GM12878 (cell line): ENCODE data around the gene MAPK8IP1. TPM values are rescaled to one million over a fixed set of nuclear protein-coding genes. Genes with fewer than 3 reads are reported as not detected.

ENCODE experiments used
- ATAC-seq: fragments of 200-7000 bp; cut with Tn5 transposase; 3 replicates; pipeline ENCODE4 v1.9.1; 2020; ENCODE audit warnings: mild to moderate bottlenecking, moderate library complexity
- BruUV-seq: library from RNA; stranded (reverse); fragments of 400-500 nt; replicated peaks from 2 replicates; lab custom pipeline; 2021; lab: Mats Ljungman, UMichigan
- CTCF ChIA-PET: fragments of 300-600 bp; sonication (Branson Sonifier 250); formaldehyde crosslinking; extraction: SDS; loops from one replicate; lab custom pipeline; 2021; ENCODE audit warnings: inconsistent platforms; lab: Yijun Ruan, JAX
- POLR2A ChIA-PET: fragments of 350-600 bp; formaldehyde crosslinking; extraction: SDS; loops from one replicate; lab custom pipeline; 2021; ENCODE audit warnings: inconsistent platforms; lab: Charles Lee
- RAD21 ChIA-PET: fragments of 300-600 bp; sonication (Branson Sonifier 250); formaldehyde crosslinking; loops from one replicate; lab custom pipeline; 2023; ENCODE audit warnings: antibody characterized with exemption; ENCODE audit not compliant: unreplicated experiment; lab: Charles Lee
- SMC1A ChIA-PET: fragments of 300-600 bp; sonication (Branson Sonifier 250); formaldehyde crosslinking; loops from one replicate; lab custom pipeline; 2023; ENCODE audit not compliant: unreplicated experiment, uncharacterized antibody; lab: Charles Lee
- DNase-seq: peaks from one replicate; pipeline ENCODE4 v3.0.0-alpha.2; 2011; ENCODE audit warnings: low read depth, low spot score
- FAIRE-seq: peaks from 3 replicates; lab custom pipeline; 2011; peaks lifted over from hg19 to GRCh38; lab: Jason Lieb, UNC
- H2AFZ ChIP-seq: 2 replicates; pipeline ENCODE4 v1.6.0; 2011; ENCODE audit warnings: low read depth, low read length, control low read depth; ENCODE audit not compliant: control insufficient read depth
- H3K27ac ChIP-seq: 2 replicates; pipeline ENCODE4 v1.5.1; 2011; ENCODE audit warnings: control low read depth; ENCODE audit not compliant: control insufficient read depth, insufficient read depth
- H3K27me3 ChIP-seq, 2 experiments: replicated peaks in 1 of 2; 2 replicates each; pipeline versions ENCODE4 v1.6.0 to v1.6.1; 2011; ENCODE audit warnings: low read length in 1 of 2; ENCODE audit not compliant: control insufficient read depth in 2 of 2, insufficient read depth in 2 of 2
- H3K36me3 ChIP-seq, 2 experiments: 2 replicates each; pipeline ENCODE4 v1.5.1; 2011; ENCODE audit warnings: low read length in 1 of 2; ENCODE audit not compliant: control insufficient read depth in 2 of 2, insufficient read depth in 2 of 2
- H3K4me1 ChIP-seq: 2 replicates; pipeline ENCODE4 v1.6.1; 2011; ENCODE audit warnings: mild to moderate bottlenecking, low read length, moderate library complexity, mixed read lengths; ENCODE audit not compliant: control insufficient read depth, insufficient read depth
- H3K4me2 ChIP-seq: 2 replicates; pipeline ENCODE4 v1.6.0; 2011; ENCODE audit warnings: control low read depth; ENCODE audit not compliant: control insufficient read depth, insufficient read depth
- H3K4me3 ChIP-seq: fragments of 200-600 bp; sonication (generic); 2 replicates; pipeline ENCODE4 v1.5.1; 2016
- H3K79me2 ChIP-seq: 2 replicates; pipeline ENCODE4 v1.6.0; 2011; ENCODE audit warnings: low read length; ENCODE audit not compliant: control insufficient read depth, insufficient read depth
- H3K9ac ChIP-seq: 2 replicates; pipeline ENCODE4 v1.8.0; 2011; ENCODE audit warnings: low read length, control low read depth, mixed read lengths; ENCODE audit not compliant: control insufficient read depth, insufficient read depth
- H3K9me3 ChIP-seq: replicated peaks from 3 replicates; pipeline ENCODE4 v1.5.1; 2011; ENCODE audit warnings: mild to moderate bottlenecking, low read length; ENCODE audit not compliant: control insufficient read depth, insufficient read depth
- H4K20me1 ChIP-seq: 2 replicates; pipeline ENCODE4 v1.6.0; 2011; ENCODE audit not compliant: control insufficient read depth, insufficient read depth
- ATF7 ChIP-seq: fragments of 450-650 bp; IDR thresholded peaks from 2 replicates; pipeline ENCODE4 v1.6.1; 2016; ENCODE audit warnings: low read depth, mild to moderate bottlenecking
- EED ChIP-seq: sonication (generic); IDR thresholded peaks from 2 replicates; pipeline ENCODE4 v1.6.1; 2016; ENCODE audit warnings: antibody characterized with exemption, low read depth
- HDGF ChIP-seq: fragments of 450-650 bp; IDR thresholded peaks from 2 replicates; pipeline ENCODE4 v1.6.1; 2016; ENCODE audit warnings: antibody characterized with exemption
- KAT2A ChIP-seq: conservative IDR thresholded peaks from 2 replicates; pipeline ENCODE4 v1.6.1; 2011; ENCODE audit warnings: low read depth, low read length; ENCODE audit not compliant: control insufficient read depth
- NKRF ChIP-seq: fragments of 450-650 bp; conservative IDR thresholded peaks from 2 replicates; pipeline ENCODE4 v1.6.1; 2017; ENCODE audit warnings: mild to moderate bottlenecking, moderate library complexity
- RCOR1 ChIP-seq: conservative IDR thresholded peaks from 2 replicates; pipeline ENCODE4 v1.6.1; 2012; ENCODE audit warnings: low read depth, low read length, improper control_type of control experiment
- SP1 ChIP-seq: IDR thresholded peaks from one replicate; pipeline ENCODE4 v1.6.1; 2011; ENCODE audit warnings: low read depth, low read length
- WRNIP1 ChIP-seq: IDR thresholded peaks from 2 replicates; pipeline ENCODE4 v1.6.1; 2011; ENCODE audit warnings: low read depth, low read length, improper control_type of control experiment, borderline replicate concordance
- ZBTB40 ChIP-seq: fragments of 450-650 bp; IDR thresholded peaks from 2 replicates; pipeline ENCODE4 v1.6.1; 2016; ENCODE audit warnings: mild to moderate bottlenecking, moderate library complexity, borderline replicate concordance
- ZNF217 ChIP-seq: fragments of 450-650 bp; IDR thresholded peaks from 2 replicates; pipeline ENCODE4 v1.6.1; 2017; ENCODE audit warnings: antibody characterized with exemption, mild to moderate bottlenecking
- ZZZ3 ChIP-seq: IDR thresholded peaks from 2 replicates; pipeline ENCODE4 v1.6.1; 2011; ENCODE audit warnings: low read depth; ENCODE audit not compliant: control insufficient read depth, insufficient read length
- WGBS: methylation state at CpG from one replicate; pipeline ENCODE4 v1.1.6; 2016; ENCODE audit warnings: low lambda C conversion rate; ENCODE audit not compliant: insufficient replicate concordance, insufficient coverage; ENCODE audit errors: missing lambda C conversion rate; 5-methylcytosine and 5-hydroxymethylcytosine counted together
- in situ Hi-C: fragments of 300-500 bp; cut with MboI; formaldehyde crosslinking; loops from 9 replicates; pipeline ENCODE4 v1.14.3; 2018; ENCODE audit warnings: mixed read lengths
- intact Hi-C: fragments of 100-400 bp; cut with micrococcal nuclease; formaldehyde crosslinking; loops from one replicate; pipeline ENCODE4 v1.14.2; 2022; ENCODE audit not compliant: unreplicated experiment
- polyA plus RNA-seq, 11 experiments: library from polyadenylated mRNA; depleted of rRNA in 4 of 11; unstranded in 6 of 11; stranded (reverse) in 5 of 11; fragments of >200 nt; fragmentation: Nextera tagmentation in 4 of 11; fragmentation: Illumina TruSeq in 1 of 11; extraction: Ambion mirVana in 4 of 11; extraction: Trizol in 1 of 11; gene quantifications; 1 replicate in 1 of 11; 2 replicates in 10 of 11; pipeline versions ENCODE4 v1.2.1 to v1.2.3, GENCODE V29; 2011 to 2016; ENCODE audit warnings: inconsistent platforms in 2 of 11, missing spikeins in 2 of 11, low read depth in 1 of 11
- total RNA-seq, 4 experiments: library from RNA; depleted of rRNA in 3 of 4; stranded (reverse); fragments of >200 nt in 3 of 4; fragmentation: Illumina TruSeq in 1 of 4; extraction: Trizol in 1 of 4; gene quantifications; 2 replicates each; pipeline versions ENCODE4 v1.2.1 to v1.2.3, GENCODE V29; 2013 to 2021
- TF ChIP-seq, protein P1 (sequence below): fragments of 450-650 bp; formaldehyde crosslinking; IDR thresholded peaks from 2 replicates; pipeline ENCODE4 v1.4.0; 2022; ENCODE audit warnings: mild to moderate bottlenecking, moderate library complexity

Gene MAPK8IP1
- total and polyA plus RNA-seq, 10 of the 15 experiments (the other 5 are each of a cell fraction or from before 2014, with no cell fraction given): 0.04 to 0.44 (median 0.11) TPM; not detected in 2

GRCh38 chr11:45924927-45925326 is 39.5 kb downstream of the MAPK8IP1 start (continued):
- TF ChIP-seq, protein P1, sequence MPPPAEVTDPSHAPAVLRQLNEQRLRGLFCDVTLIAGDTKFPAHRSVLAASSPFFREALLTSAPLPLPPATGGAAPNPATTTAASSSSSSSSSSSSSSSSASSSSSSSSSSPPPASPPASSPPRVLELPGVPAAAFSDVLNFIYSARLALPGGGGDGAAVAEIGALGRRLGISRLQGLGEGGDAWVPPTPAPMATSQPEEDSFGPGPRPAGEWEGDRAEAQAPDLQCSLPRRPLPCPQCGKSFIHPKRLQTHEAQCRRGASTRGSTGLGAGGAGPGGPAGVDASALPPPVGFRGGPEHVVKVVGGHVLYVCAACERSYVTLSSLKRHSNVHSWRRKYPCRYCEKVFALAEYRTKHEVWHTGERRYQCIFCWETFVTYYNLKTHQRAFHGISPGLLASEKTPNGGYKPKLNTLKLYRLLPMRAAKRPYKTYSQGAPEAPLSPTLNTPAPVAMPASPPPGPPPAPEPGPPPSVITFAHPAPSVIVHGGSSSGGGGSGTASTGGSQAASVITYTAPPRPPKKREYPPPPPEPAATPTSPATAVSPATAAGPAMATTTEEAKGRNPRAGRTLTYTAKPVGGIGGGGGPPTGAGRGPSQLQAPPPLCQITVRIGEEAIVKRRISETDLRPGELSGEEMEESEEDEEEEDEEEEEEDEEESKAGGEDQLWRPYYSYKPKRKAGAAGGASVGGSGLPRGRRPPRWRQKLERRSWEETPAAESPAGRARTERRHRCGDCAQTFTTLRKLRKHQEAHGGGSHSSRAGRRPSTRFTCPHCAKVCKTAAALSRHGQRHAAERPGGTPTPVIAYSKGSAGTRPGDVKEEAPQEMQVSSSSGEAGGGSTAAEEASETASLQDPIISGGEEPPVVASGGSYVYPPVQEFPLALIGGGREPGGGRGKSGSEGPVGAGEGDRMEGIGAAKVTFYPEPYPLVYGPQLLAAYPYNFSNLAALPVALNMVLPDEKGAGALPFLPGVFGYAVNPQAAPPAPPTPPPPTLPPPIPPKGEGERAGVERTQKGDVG: no peak
- TF ChIP-seq ZNF217: no peak

- Histone ChIP-seq H4K20me1 (no peaks in the 10 kb centered on the region), H3K4me3 (no peak overlapping the region), H3K27ac (no peak overlapping the region), H3K9ac (no peak overlapping the region), H3K4me1 (peaks cover 13% of the 10 kb centered on the region), H3K36me3 (no peaks in the 10 kb centered on the region), H3K27me3 (peaks cover 6 to 18% of the 10 kb centered on the region in 2 experiments; a peak in 3 of 4 replicates), H3K79me2 (no peaks in the 10 kb centered on the region), H3K9me3 (no peaks in the 10 kb centered on the region; the same call in 2 of the 3 replicates), H2AFZ (no peak overlapping the region), H3K4me2 (no peak overlapping the region)
- intact Hi-C loops: no loop called here
- POLR2A ChIA-PET: interaction anchor here (1.1 kb wide), 1 partner anchor 10 kb away, joined by 8 read pairs; no protein-coding TSS in a partner anchor
- RAD21 ChIA-PET: no interaction called here
- no peak for ATAC-seq
- SMC1A ChIA-PET: interaction anchor here (0.6 kb wide), 1 partner anchor 10 kb away, joined by 3 read pairs; no protein-coding TSS in a partner anchor
- FAIRE-seq: no peak
- CTCF ChIA-PET: interaction anchor here (0.8 kb wide), 1 partner anchor 10 kb away, joined by 3 read pairs; no protein-coding TSS in a partner anchor
- in situ Hi-C loops: no loop called here
- 20% methylated on average over 3 of the region's 3 CpGs for WGBS
- no peak for DNase-seq
- BruUV-seq: no TSS peak
- TF ChIP-seq SP1 (no peak), ZBTB40 (no peak), RCOR1 (no peak), HDGF (no peak), EED (no peak), NKRF (no peak), ZZZ3 (no peak), WRNIP1 (no peak), KAT2A (no peak), ATF7 (no peak)
Observed at GRCh38 chr11:45925550-45925949, 40.1 kb downstream of the MAPK8IP1 start.
